Vagina (tissue), 2 donors: ENCODE measurements around the gene PDE5A.

Experiments used
- CTCF ChIP-seq, 3 experiments: fragments of 450-650 bp in 2 of 3; fragments of 200-600 bp in 1 of 3; sonication (generic) in 1 of 3; IDR thresholded peaks; one replicate each; pipeline ENCODE4 v1.5.1; 2017 to 2019; ENCODE audit warnings: antibody characterized with exemption in 3 of 3, mild to moderate bottlenecking in 2 of 3, moderate library complexity in 2 of 3
- POLR2A ChIP-seq, 2 donors: fragments of 450-650 bp; IDR thresholded peaks; one replicate each; pipeline ENCODE4 v1.6.1; 2017; ENCODE audit warnings: antibody characterized with exemption in 2 of 2, mild to moderate bottlenecking in 2 of 2, moderate library complexity in 2 of 2
- POLR2AphosphoS5 ChIP-seq, 2 donors: sonication (generic); formaldehyde crosslinking; IDR thresholded peaks; one replicate each; pipeline ENCODE4 v1.9.0; 2017; ENCODE audit warnings: antibody characterized with exemption in 2 of 2, mild to moderate bottlenecking in 2 of 2, low read depth in 1 of 2; ENCODE audit not compliant: insufficient read depth in 1 of 2

GRCh38 chr4:119652998-119653397 is 24.4 kb upstream of the PDE5A start:
- TF ChIP-seq CTCF (IDR thresholded peaks at IDR 0.05) (no peak), POLR2A (IDR thresholded peaks at IDR 0.05) (no peak), POLR2AphosphoS5 (IDR thresholded peaks at IDR 0.05; ENCODE audit: insufficient read depth in 1 of 2, low read depth in 1 of 2) (no peak)
